Endodermal cell (in vitro differentiated cells): Measurements from ENCODE around the gene OSBPL9. TPM values are rescaled to one million over a fixed set of nuclear protein-coding genes. Genes with fewer than 3 reads are reported as not detected.
"Not testable (repeated sequence)": the region's sequence is repeated elsewhere in the genome, so short reads cannot be mapped to it uniquely, and the experiment has no call there.

ENCODE experiments used
- DNase-seq: peaks from one replicate; pipeline ENCODE4 v3.0.0-alpha.2; 2017
- H3K27ac ChIP-seq: 2 replicates; pipeline ENCODE4 v1.5.1; 2013; ENCODE audit warnings: mild to moderate bottlenecking, low read depth, low read length, moderate library complexity
- H3K27me3 ChIP-seq: 2 replicates; pipeline ENCODE4 v1.6.1; 2013; ENCODE audit warnings: mild to moderate bottlenecking, low read length, moderate library complexity; ENCODE audit not compliant: insufficient read depth, control insufficient read depth, poor library complexity, severe bottlenecking
- H3K36me3 ChIP-seq: 2 replicates; pipeline ENCODE4 v1.7.0; 2013; ENCODE audit warnings: mild to moderate bottlenecking, low read length, moderate library complexity; ENCODE audit not compliant: control insufficient read depth, insufficient read depth
- H3K4me1 ChIP-seq: one replicate; pipeline ENCODE4 v1.7.0; 2013; ENCODE audit warnings: low read length; ENCODE audit not compliant: control insufficient read depth, insufficient read depth
- H3K4me3 ChIP-seq: 2 replicates; pipeline ENCODE4 v1.5.1; 2013; ENCODE audit warnings: mild to moderate bottlenecking, low read length, moderate library complexity
- H3K9ac ChIP-seq: 2 replicates; pipeline ENCODE4 v1.6.1; 2013; ENCODE audit warnings: mild to moderate bottlenecking, low read length, moderate library complexity; ENCODE audit not compliant: poor library complexity, severe bottlenecking; ENCODE audit errors: extremely low read depth
- H3K9me3 ChIP-seq: 2 replicates; pipeline ENCODE4 v1.6.1; 2013; ENCODE audit warnings: mild to moderate bottlenecking, low read length, moderate library complexity; ENCODE audit not compliant: control insufficient read depth
- H3K27ac Mint-ChIP-seq: 2 replicates; pipeline ENCODE4 v1.8.0; 2020; ENCODE audit warnings: mixed read lengths
- H3K27me3 Mint-ChIP-seq: 2 replicates; pipeline ENCODE4 v1.8.0; 2021; ENCODE audit warnings: mild to moderate bottlenecking, mixed read lengths; ENCODE audit not compliant: insufficient read depth
- H3K36me3 Mint-ChIP-seq: 2 replicates; pipeline ENCODE4 v1.8.0; 2020; ENCODE audit warnings: low read depth, mixed read lengths
- H3K4me1 Mint-ChIP-seq: 2 replicates; pipeline ENCODE4 v1.8.0; 2020; ENCODE audit warnings: mixed read lengths
- H3K4me3 Mint-ChIP-seq: 2 replicates; pipeline ENCODE4 v1.8.0; 2020; ENCODE audit warnings: mild to moderate bottlenecking, moderate library complexity, mixed read lengths
- H3K9me3 Mint-ChIP-seq: 2 replicates; pipeline ENCODE4 v1.8.0; 2020; ENCODE audit warnings: mild to moderate bottlenecking, mixed read lengths
- WGBS, 2 experiments: methylation state at CpG; one replicate each; pipeline versions ENCODE4 v1.1.5 to v1.1.7; 2013; ENCODE audit warnings: missing lambda C conversion rate in 2 of 2, mixed read lengths in 1 of 2; ENCODE audit not compliant: insufficient coverage in 1 of 2, insufficient read length in 1 of 2; 5-methylcytosine and 5-hydroxymethylcytosine counted together
- total RNA-seq, 2 donors: library from RNA; stranded (reverse); fragmentation: NEBNext Ultra II Directional in 1 of 2; extraction: Animal tissue kit (Norgen Biotek cat#: 25700) in 1 of 2; gene quantifications; 2 replicates in 1 of 2; 3 replicates in 1 of 2; pipeline ENCODE4 v1.2.1, GENCODE V29; 2021
- TF ChIP-seq, protein P1 (sequence below): fragments of 200-600 bp; sonication (generic); conservative IDR thresholded peaks from 2 replicates; pipeline ENCODE4 v1.5.0; 2021; ENCODE audit warnings: antibody characterized with exemption, mild to moderate bottlenecking

OSBPL9 gene
- total RNA-seq, 2 donors from 2014 or later: 76.9 to 93.3 TPM

DNA sequence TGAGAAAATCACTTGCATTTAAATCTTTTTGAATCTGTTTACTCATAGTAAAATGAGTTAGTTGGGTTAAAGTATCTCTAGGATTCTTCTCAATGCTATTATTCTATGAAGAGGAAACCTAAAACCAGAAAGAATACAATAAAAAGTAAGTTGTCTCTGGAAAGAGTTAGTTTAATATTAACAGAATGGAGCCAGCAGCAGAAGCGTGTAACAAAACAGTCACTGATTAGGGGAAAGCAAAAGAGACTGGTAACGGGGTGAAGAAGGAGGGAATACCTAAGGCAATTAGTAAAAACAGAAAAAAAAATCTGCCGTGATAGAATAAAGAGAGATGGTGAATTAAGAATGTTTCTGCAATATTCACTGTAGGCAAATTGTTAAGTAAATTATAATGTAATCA lies 201.6 kb downstream of the OSBPL9 start:
- no peak overlapping the region for H3K27ac Mint-ChIP-seq
- no peaks in the 10 kb centered on the region for H3K4me1 ChIP-seq

DNA sequence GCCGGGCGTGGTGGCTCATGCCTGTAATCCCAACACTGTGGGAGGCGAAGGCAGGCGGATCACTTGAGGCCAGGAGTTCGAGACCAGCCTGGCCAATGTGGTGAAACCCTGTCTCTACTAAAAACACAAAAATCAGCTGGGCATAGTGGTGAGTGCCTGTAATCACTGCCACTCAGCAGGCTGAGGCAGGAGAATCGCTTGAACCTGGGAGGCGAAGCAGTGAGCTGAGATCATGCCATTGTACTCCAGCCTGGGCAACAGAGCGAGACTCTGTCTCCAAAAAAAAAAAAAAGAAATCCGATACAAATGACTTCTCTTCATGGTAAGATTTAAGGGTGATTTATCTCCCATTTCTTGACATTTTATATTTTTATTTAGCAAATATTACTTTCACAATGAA lies 202.1 kb downstream of the OSBPL9 start:
- not testable (repeated sequence) for H3K4me1 ChIP-seq, H3K9me3 ChIP-seq, H3K9me3 Mint-ChIP-seq, H3K27ac Mint-ChIP-seq, H3K4me3 ChIP-seq, H3K27me3 ChIP-seq, H3K27ac ChIP-seq, H3K9ac ChIP-seq, H3K4me3 Mint-ChIP-seq, DNase-seq, H3K4me1 Mint-ChIP-seq, H3K27me3 Mint-ChIP-seq
- H3K36me3 ChIP-seq: peaks cover 91% of the 10 kb centered on the region
- peaks cover 38% of the 10 kb centered on the region for H3K36me3 Mint-ChIP-seq
- WGBS, 2 experiments: 94 to 100% methylated on average over 6 to 9 of the region's 9 CpGs

More for the DNA sequence above, 201.6 kb downstream of the OSBPL9 start:
- no peak overlapping the region for H3K27ac ChIP-seq
- H3K4me3 Mint-ChIP-seq: no peak overlapping the region
- no peak overlapping the region for H3K9ac ChIP-seq
- H3K4me3 ChIP-seq: no peak overlapping the region
- TF ChIP-seq, protein P1, sequence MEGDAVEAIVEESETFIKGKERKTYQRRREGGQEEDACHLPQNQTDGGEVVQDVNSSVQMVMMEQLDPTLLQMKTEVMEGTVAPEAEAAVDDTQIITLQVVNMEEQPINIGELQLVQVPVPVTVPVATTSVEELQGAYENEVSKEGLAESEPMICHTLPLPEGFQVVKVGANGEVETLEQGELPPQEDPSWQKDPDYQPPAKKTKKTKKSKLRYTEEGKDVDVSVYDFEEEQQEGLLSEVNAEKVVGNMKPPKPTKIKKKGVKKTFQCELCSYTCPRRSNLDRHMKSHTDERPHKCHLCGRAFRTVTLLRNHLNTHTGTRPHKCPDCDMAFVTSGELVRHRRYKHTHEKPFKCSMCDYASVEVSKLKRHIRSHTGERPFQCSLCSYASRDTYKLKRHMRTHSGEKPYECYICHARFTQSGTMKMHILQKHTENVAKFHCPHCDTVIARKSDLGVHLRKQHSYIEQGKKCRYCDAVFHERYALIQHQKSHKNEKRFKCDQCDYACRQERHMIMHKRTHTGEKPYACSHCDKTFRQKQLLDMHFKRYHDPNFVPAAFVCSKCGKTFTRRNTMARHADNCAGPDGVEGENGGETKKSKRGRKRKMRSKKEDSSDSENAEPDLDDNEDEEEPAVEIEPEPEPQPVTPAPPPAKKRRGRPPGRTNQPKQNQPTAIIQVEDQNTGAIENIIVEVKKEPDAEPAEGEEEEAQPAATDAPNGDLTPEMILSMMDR: no peak
- H3K36me3 Mint-ChIP-seq: peaks cover 43% of the 10 kb centered on the region
- H3K27me3 Mint-ChIP-seq: no peaks in the 10 kb centered on the region
- H3K27me3 ChIP-seq: no peaks in the 10 kb centered on the region
- 88 to 100% methylated on average over 2 to 3 of the region's 3 CpGs for whole genome bisulfite sequencing, 2 experiments
- DNase-seq: no peak
- H3K4me1 Mint-ChIP-seq: no peaks in the 10 kb centered on the region
- peaks cover 93% of the 10 kb centered on the region for H3K36me3 ChIP-seq
- H3K9me3 Mint-ChIP-seq: no peaks in the 10 kb centered on the region
- no peaks in the 10 kb centered on the region for H3K9me3 ChIP-seq

DNA sequence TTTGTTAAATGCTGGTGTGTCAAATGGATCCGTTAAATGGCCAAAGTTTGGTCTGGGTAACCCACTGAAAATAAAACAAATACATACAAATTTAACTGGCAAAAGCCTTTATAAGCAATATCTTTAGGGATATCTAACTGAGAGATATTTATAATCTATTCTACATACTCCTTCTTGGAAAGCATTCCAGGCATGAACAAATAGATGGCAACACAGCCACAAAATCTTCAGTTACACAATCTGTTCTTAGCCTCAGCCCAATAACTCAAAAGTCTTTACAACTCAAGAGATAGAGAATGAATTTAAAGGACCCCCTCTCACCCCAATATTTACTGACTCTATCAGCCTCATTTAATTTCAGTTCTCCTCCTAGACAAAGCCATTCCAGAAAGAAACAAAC lies 202.9 kb downstream of the OSBPL9 start:
- DNase-seq: no peak
- Mint-ChIP-seq H3K27ac (no peak overlapping the region), H3K4me3 (no peak overlapping the region), H3K9me3 (no peaks in the 10 kb centered on the region), H3K27me3 (no peaks in the 10 kb centered on the region), H3K4me1 (no peaks in the 10 kb centered on the region), H3K36me3 (peaks cover 38% of the 10 kb centered on the region)
- Histone ChIP-seq H3K27me3 (no peaks in the 10 kb centered on the region), H3K36me3 (peaks cover 90% of the 10 kb centered on the region), H3K4me1 (no peaks in the 10 kb centered on the region), H3K27ac (no peak overlapping the region), H3K9me3 (no peaks in the 10 kb centered on the region), H3K9ac (no peak overlapping the region), H3K4me3 (no peak overlapping the region)
- TF ChIP-seq, protein P1: no peak
- WGBS, 2 experiments: 100% methylated on average over 1 of the region's 1 CpG; no CpG with 5 or more reads in 1 of the 2 experiments

DNA sequence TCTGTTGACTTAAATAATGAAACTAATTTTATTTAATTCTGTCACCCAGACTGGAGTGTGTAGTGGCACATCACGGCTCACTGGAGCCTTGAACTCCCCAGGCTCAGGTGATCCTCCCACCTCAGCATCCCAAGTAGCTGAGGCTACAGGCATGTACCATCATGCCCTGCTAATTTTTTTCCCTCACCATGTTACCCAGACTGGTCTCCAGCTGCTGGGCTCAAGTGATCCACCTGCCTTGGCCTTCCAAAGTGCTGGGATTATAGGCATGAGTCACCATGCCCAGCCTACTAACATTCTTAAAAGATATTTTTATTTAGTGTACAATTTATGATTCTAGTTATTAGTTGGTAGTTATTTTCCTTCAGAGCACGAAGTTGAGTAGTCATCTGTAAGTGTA lies 212.2 kb downstream of the OSBPL9 start:
- Histone ChIP-seq H3K9me3 (peaks cover 12% of the 10 kb centered on the region), H3K4me1 (no peaks in the 10 kb centered on the region), H3K9ac (no peak overlapping the region), H3K27me3 (no peaks in the 10 kb centered on the region), H3K36me3 (peaks cover 82% of the 10 kb centered on the region), H3K27ac (no peak overlapping the region), H3K4me3 (no peak overlapping the region)
- Mint-ChIP-seq H3K36me3 (peaks cover 65% of the 10 kb centered on the region), H3K27ac (no peak overlapping the region), H3K27me3 (no peaks in the 10 kb centered on the region), H3K9me3 (peaks cover 3% of the 10 kb centered on the region), H3K4me1 (no peaks in the 10 kb centered on the region), H3K4me3 (no peak overlapping the region)
- TF ChIP-seq, protein P1: no peak
- DNase-seq: no peak
- whole genome bisulfite sequencing, 2 experiments: 100% methylated on average over 1 of the region's 2 CpGs
